Measurements from ENCODE around the gene NOS1AP. TPM values are rescaled to one million over a fixed set of nuclear protein-coding genes. Genes with fewer than 3 reads are reported as not detected.

NOS1AP gene
- total and polyA plus RNA-seq, 2 donors (not counting 3 experiments of a cell fraction or from before 2014, with no cell fraction given) = 1.3 to 5.4 TPM

GRCh38 chr1:162367772-162368171 lies 298.3 kb downstream of the NOS1AP start:
- FAIRE-seq = no peak

More at GRCh38 chr1:162367772-162368171, 298.3 kb downstream of the NOS1AP start:
- no peaks in the 10 kb centered on the region for H3K4me1 ChIP-seq (ENCODE audit: control insufficient read depth, extremely low read depth, insufficient read depth, low read length)
- no peaks in the 10 kb centered on the region for H4K20me1 ChIP-seq (replicated peaks; ENCODE audit: control insufficient read depth, extremely low read depth, insufficient read depth, low read length)
- ChIA-PET CTCF (interaction anchor here (4.4 kb wide), 1 partner anchor 11 kb away, joined by 24 read pairs; no protein-coding TSS in a partner anchor), POLR2A (no interaction called here)
- no peak overlapping the region for H3K9ac ChIP-seq (replicated peaks; ENCODE audit: extremely low read depth, insufficient read depth, low read length)
- no peak overlapping the region for H3K4me2 ChIP-seq (ENCODE audit: insufficient read depth, low read length)
- no peak overlapping the region for H3K4me3 ChIP-seq (replicated peaks in 1 of 3; ENCODE audit: insufficient read depth in 1 of 3, low read depth in 1 of 3, low read length in 3 of 3)
- H3K79me2 ChIP-seq (ENCODE audit: control insufficient read depth, insufficient read depth, low read length) = no peaks in the 10 kb centered on the region
- dilution Hi-C loops (cut with MboI; ENCODE audit: extremely low pct_ligation_motif_present, low sequenced_read_pairs) = no loop called here
- DNase-seq (ENCODE audit: low read depth, low spot score) = no peak
- H3K9me1 ChIP-seq (replicated peaks; ENCODE audit: control insufficient read depth, extremely low read depth, insufficient read depth, low read length) = no peaks in the 10 kb centered on the region
- BruUV-seq (replicated peaks) = no TSS peak
- intact Hi-C loops (cut with micrococcal nuclease) = no loop called here
- no peak overlapping the region for H2AFZ ChIP-seq (ENCODE audit: low read depth, low read length)
- H3K27ac ChIP-seq (ENCODE audit: insufficient read depth, low read depth, low read length) = no peak overlapping the region
- no peaks in the 10 kb centered on the region for H3K9me3 ChIP-seq (replicated peaks; ENCODE audit: control insufficient read depth, insufficient read depth, low read length)
- H3K27me3 ChIP-seq (ENCODE audit: control insufficient read depth in 2 of 2, insufficient read depth in 2 of 2, low read length in 2 of 2) = no peaks in the 10 kb centered on the region
- peaks cover 0 to 4% of the 10 kb centered on the region in 2 experiments for H3K36me3 ChIP-seq (ENCODE audit: control insufficient read depth in 2 of 2, extremely low read depth in 1 of 2, insufficient read depth in 2 of 2, low read length in 2 of 2)
- TF ChIP-seq POLR2A (IDR thresholded peaks at IDR 0.05; ENCODE audit: low read depth, low read length) (no peak), CTCF (IDR thresholded peaks at IDR 0.05; ENCODE audit: extremely low read depth in 1 of 2, insufficient read depth in 1 of 2, low read depth in 1 of 2, low read length in 2 of 2) (no peak), FOS (IDR thresholded peaks at IDR 0.05; ENCODE audit: borderline replicate concordance, insufficient read depth, low read length) (no peak), MAX (IDR thresholded peaks at IDR 0.05; ENCODE audit: insufficient read depth, insufficient read length) (no peak), JUN (IDR thresholded peaks at IDR 0.05; ENCODE audit: borderline replicate concordance, insufficient read depth, insufficient read length, low read depth) (no peak), EZH2 (IDR thresholded peaks at IDR 0.05; ENCODE audit: borderline replicate concordance, low read depth, low read length, severe bottlenecking) (no peak), POLR2AphosphoS5 (IDR thresholded peaks at IDR 0.05; ENCODE audit: insufficient read depth, low read depth, low read length) (no peak), GATA2 (IDR thresholded peaks at IDR 0.05; ENCODE audit: insufficient read depth, insufficient read length, low read depth, low read length) (no peak)
